ENCODE data around the gene DGKK. TPM values are rescaled to one million over a fixed set of nuclear protein-coding genes. Genes with fewer than 3 reads are reported as not detected.

Gene DGKK
- total RNA-seq, 1 experiment from 2014 or later, result 1.6 TPM

DNA sequence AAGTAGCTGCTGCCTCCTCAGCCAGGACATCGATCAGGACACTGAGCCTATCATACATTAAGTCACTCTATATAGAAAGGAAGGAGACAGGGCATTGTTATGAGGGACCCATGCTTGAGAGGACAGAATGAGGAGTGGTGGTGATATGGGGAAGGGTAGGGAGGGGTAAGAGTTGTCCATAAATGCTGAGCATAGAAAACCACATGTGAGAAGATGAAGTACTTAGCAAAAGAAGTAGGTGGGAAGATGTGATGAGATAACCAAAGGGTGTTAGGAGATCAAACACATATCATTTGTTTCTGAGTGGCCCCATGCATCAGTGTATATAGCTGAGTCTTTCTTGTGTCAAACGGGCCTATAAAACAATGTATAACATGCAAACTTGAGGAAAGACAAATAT is 84.1 kb downstream of the DGKK start:
- no CpG with 5 or more reads among the region's 2 CpGs for WGBS (ENCODE audit: extremely low coverage, insufficient read length, low lambda C conversion rate)
- Histone ChIP-seq H2BK15ac (ENCODE audit: low read depth, low read length) (no peak overlapping the region), H2BK20ac (ENCODE audit: low read depth, low read length, poor library complexity, severe bottlenecking) (no peak overlapping the region), H3K79me2 (ENCODE audit: insufficient read depth, low read length) (no peaks in the 10 kb centered on the region), H2BK5ac (ENCODE audit: insufficient read length, low read length) (no peak overlapping the region), H3K23me2 (ENCODE audit: insufficient read length, low read depth, low read length, poor library complexity, severe bottlenecking) (no peaks in the 10 kb centered on the region), H3K27ac (ENCODE audit: insufficient read length, low read depth, low read length) (no peak overlapping the region), H3K9me3 (ENCODE audit: control insufficient read depth, low read depth, low read length) (no peaks in the 10 kb centered on the region), H3K9ac (ENCODE audit: extremely low read depth, insufficient read length, low read length) (no peak overlapping the region), H3K23ac (ENCODE audit: insufficient read length, low read depth, low read length) (no peak overlapping the region), H2BK12ac (ENCODE audit: insufficient read length, low read depth, low read length) (no peak overlapping the region), H4K91ac (ENCODE audit: insufficient read length, low read depth, low read length) (no peak overlapping the region), H4K20me1 (ENCODE audit: control insufficient read depth, insufficient read depth, insufficient read length) (no peaks in the 10 kb centered on the region), H4K8ac (replicated peaks; ENCODE audit: insufficient read length, low read depth, low read length) (no peak overlapping the region), H3K4ac (ENCODE audit: low read depth, low read length) (no peak overlapping the region), H3K27me3 (ENCODE audit: insufficient read depth, low read length) (no peaks in the 10 kb centered on the region), H4K5ac (ENCODE audit: insufficient read length, low read depth, low read length) (no peak overlapping the region), H3K14ac (ENCODE audit: insufficient read depth, low read length) (no peak overlapping the region), H3T11ph (ENCODE audit: low read length) (no peak overlapping the region), H2AK5ac (ENCODE audit: insufficient read length, low read length) (no peak overlapping the region), H3K18ac (ENCODE audit: insufficient read length, low read depth, low read length) (no peak overlapping the region), H3K4me1 (ENCODE audit: insufficient read depth, low read length) (no peaks in the 10 kb centered on the region), H2AFZ (ENCODE audit: low read length) (no peak overlapping the region), H3K4me2 (ENCODE audit: insufficient read depth, insufficient read length, low read length) (no peak overlapping the region), H3K56ac (ENCODE audit: insufficient read length, low read depth, low read length) (no peak overlapping the region), H2BK120ac (ENCODE audit: low read depth, low read length, poor library complexity, severe bottlenecking) (no peak overlapping the region), H3K79me1 (ENCODE audit: insufficient read depth, low read depth, low read length, poor library complexity, severe bottlenecking) (no peaks in the 10 kb centered on the region)
- Mint-ChIP-seq H3K4me3 (no peak overlapping the region), H3K36me3 (ENCODE audit: insufficient read depth in 1 of 3, low read depth in 3 of 3) (peaks cover 0 to 8% (median 2%) of the 10 kb centered on the region in 3 experiments; a peak in 5 of 7 replicates), H3K27ac (no peak overlapping the region), H3K9me3 (peaks cover 67 to 74% of the 10 kb centered on the region in 2 experiments), H3K4me1 (no peaks in the 10 kb centered on the region), H3K27me3 (ENCODE audit: low read depth) (no peaks in the 10 kb centered on the region)
- TF ChIP-seq, protein P1, sequence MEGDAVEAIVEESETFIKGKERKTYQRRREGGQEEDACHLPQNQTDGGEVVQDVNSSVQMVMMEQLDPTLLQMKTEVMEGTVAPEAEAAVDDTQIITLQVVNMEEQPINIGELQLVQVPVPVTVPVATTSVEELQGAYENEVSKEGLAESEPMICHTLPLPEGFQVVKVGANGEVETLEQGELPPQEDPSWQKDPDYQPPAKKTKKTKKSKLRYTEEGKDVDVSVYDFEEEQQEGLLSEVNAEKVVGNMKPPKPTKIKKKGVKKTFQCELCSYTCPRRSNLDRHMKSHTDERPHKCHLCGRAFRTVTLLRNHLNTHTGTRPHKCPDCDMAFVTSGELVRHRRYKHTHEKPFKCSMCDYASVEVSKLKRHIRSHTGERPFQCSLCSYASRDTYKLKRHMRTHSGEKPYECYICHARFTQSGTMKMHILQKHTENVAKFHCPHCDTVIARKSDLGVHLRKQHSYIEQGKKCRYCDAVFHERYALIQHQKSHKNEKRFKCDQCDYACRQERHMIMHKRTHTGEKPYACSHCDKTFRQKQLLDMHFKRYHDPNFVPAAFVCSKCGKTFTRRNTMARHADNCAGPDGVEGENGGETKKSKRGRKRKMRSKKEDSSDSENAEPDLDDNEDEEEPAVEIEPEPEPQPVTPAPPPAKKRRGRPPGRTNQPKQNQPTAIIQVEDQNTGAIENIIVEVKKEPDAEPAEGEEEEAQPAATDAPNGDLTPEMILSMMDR (conservative IDR thresholded peaks at IDR 0.05), result no peak
- DNase-seq, result no peak
